WI38 (cell line): ENCODE measurements around the gene NSDHL.

Experiments
- H3K4me3 ChIP-seq: 2 replicates; pipeline ENCODE4 v1.5.1; 2011; ENCODE audit warnings: low read depth, mild to moderate bottlenecking, control low read depth, low read length
- TF ChIP-seq, protein P1 (sequence below): IDR thresholded peaks from 2 replicates; pipeline ENCODE4 v1.5.1; 2012; ENCODE audit warnings: low read depth, mild to moderate bottlenecking, control low read depth, low read length

Gene NSDHL

DNA sequence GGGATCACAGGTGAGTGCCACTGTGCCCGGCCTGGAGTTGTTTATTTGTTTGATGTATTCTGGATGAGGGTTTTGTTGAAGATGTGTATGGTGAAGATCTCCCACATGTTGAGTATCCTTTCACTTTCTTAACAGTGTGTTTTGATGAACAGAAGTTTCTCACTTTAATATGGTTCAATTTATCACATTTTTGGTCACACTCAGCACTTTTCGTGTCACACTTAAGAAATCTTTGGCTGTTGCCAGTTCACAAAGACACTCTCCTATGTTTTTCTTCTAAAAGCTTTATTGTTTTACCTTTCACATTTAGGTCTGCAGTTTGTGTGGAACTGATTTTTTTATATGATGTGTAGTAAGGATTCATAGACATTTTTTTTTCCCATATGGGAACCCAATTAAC, 50.4 kb downstream of the NSDHL start:
- no peak overlapping the region for H3K4me3 ChIP-seq
- TF ChIP-seq, protein P1, sequence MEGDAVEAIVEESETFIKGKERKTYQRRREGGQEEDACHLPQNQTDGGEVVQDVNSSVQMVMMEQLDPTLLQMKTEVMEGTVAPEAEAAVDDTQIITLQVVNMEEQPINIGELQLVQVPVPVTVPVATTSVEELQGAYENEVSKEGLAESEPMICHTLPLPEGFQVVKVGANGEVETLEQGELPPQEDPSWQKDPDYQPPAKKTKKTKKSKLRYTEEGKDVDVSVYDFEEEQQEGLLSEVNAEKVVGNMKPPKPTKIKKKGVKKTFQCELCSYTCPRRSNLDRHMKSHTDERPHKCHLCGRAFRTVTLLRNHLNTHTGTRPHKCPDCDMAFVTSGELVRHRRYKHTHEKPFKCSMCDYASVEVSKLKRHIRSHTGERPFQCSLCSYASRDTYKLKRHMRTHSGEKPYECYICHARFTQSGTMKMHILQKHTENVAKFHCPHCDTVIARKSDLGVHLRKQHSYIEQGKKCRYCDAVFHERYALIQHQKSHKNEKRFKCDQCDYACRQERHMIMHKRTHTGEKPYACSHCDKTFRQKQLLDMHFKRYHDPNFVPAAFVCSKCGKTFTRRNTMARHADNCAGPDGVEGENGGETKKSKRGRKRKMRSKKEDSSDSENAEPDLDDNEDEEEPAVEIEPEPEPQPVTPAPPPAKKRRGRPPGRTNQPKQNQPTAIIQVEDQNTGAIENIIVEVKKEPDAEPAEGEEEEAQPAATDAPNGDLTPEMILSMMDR = no peak

DNA sequence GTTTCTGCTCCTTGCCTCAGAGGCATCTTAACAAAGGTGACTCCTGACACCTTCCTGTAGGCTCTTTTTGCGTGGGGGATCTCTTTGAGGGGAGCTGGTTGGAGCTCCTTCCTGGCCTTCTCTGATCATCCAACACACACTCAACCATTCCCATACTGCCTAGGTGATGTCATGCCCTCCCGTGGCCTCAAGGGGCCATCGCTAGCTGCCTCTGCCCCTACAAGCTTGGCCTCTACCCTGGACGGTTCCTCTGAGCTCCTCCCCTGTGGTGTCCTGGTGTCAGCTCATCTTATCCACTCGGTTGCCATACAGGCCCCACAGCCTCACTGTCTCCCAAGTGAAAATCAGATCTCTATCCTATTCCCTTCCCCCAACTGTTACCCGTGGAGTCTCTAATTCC, 53.3 kb downstream of the NSDHL start:
- no peak overlapping the region for H3K4me3 ChIP-seq
- TF ChIP-seq, protein P1 = no peak

DNA sequence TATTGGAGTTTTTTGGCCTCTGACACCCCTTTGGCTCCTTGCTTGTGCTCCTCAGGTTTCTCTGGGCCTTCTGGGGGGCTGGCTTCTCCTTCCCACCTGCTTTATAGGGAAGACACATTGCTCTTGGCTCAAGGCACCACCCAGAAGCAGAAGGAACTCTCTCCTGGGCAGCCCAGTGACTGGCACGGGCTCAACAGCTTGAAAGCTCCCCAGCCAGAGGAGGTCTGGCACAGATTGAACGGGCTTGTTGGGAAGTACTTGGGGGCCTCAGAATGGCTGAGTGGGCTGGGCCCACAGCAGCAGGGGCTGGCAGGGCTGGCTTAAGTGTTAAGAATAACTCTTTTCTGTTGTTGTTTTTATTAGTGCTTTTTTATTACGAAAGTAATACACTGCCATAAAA, 55.9 kb downstream of the NSDHL start:
- TF ChIP-seq, protein P1 = no peak
- H3K4me3 ChIP-seq = no peak overlapping the region

GRCh38 chrX:152892499-152892898, 61.6 kb downstream of the NSDHL start:
- H3K4me3 ChIP-seq = no peak overlapping the region
- TF ChIP-seq, protein P1 = no peak

DNA sequence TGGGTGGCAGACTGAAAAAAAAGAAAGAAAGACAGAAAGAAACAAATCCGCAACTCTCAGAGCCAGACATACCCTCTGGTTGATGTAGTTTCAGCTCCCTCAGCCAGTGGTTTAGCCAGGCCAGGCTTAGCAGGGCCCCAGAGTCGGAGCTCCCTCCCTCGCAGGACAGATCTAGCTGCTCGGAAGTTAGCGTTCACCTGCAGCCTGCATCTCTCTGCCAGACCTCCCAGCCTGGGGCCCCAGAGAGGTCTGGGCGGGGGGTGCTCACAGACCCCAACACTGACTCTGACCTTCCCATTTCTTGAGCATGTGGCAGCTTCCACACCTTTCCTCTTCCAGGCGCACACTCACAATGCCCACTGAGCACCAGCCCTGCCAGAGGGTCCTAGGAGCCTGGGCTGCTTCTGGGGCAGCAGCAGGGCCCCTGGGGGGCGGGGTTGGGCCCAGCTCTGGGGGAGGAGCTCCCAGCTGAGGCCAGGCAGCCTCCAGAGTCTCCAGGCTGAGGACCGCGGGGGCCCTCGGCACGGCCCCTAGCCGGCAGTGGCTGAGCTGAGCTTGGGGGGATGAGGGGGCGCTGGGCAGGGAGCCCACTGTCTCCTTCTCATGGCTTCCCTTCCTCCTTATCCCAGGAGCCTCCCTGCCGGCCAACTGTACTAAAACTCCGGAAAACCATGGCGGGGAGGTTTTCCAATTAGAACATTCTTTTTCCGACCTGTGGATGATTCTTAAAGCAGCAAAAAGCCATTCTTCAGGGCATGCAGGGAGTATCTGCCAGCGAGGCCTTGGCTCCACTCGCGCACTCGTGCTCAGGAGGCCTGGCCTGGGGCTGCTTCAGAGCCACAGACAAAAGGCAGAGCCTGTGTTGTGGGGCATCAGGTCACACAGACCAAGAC, 62.4 kb downstream of the NSDHL start:
- TF ChIP-seq, protein P1 = no peak
- no peak overlapping the region for H3K4me3 ChIP-seq

- H3K4me3 ChIP-seq = no peak overlapping the region
- TF ChIP-seq, protein P1 = no peak
These were observed 63.2 kb downstream of the NSDHL start for GRCh38 chrX:152893980-152894610.

- H3K4me3 ChIP-seq = no peak overlapping the region
- TF ChIP-seq, protein P1 = no peak
These were observed 64.3 kb downstream of the NSDHL start for GRCh38 chrX:152895121-152895520.
